RWPE2 (cell line): Measurements from ENCODE around the gene NOS2.
"Not testable (repeated sequence)": the region's sequence is repeated elsewhere in the genome, so short reads cannot be mapped to it uniquely, and the experiment has no call there.

ENCODE experiments used
- ATAC-seq: fragments of 200-7000 bp; cut with Tn5 transposase; 3 replicates; pipeline ENCODE4 v1.9.1; 2021; ENCODE audit warnings: low read depth
- DNase-seq: peaks from one replicate; pipeline ENCODE4 v3.0.0-alpha.2; 2020; ENCODE audit warnings: low spot score
- H3K27ac ChIP-seq: fragments of 450-650 bp; 2 replicates; pipeline ENCODE4 v1.5.1; 2017; ENCODE audit warnings: mild to moderate bottlenecking; ENCODE audit not compliant: poor library complexity, severe bottlenecking
- H3K27me3 ChIP-seq: fragments of 250-450 bp; sonication (Bioruptor Pico); 2 replicates; pipeline ENCODE4 v1.5.1; 2021; ENCODE audit warnings: mild to moderate bottlenecking, moderate library complexity; ENCODE audit not compliant: insufficient read depth, poor library complexity, severe bottlenecking
- H3K36me3 ChIP-seq: fragments of 250-450 bp; sonication (Bioruptor Pico); 2 replicates; pipeline ENCODE4 v1.5.1; 2020; ENCODE audit warnings: low read depth, mild to moderate bottlenecking, moderate library complexity
- H3K4me1 ChIP-seq: fragments of 250-450 bp; sonication (Bioruptor Pico); 2 replicates; pipeline ENCODE4 v1.5.1; 2021; ENCODE audit warnings: mild to moderate bottlenecking, moderate library complexity; ENCODE audit not compliant: insufficient read depth, poor library complexity, severe bottlenecking
- H3K4me3 ChIP-seq: fragments of 250-450 bp; sonication (Bioruptor Pico); 2 replicates; pipeline ENCODE4 v1.5.1; 2021; ENCODE audit warnings: mild to moderate bottlenecking, moderate library complexity; ENCODE audit not compliant: severe bottlenecking
- H3K9me3 ChIP-seq: fragments of 250-450 bp; sonication (Bioruptor Pico); 2 replicates; pipeline ENCODE4 v1.5.1; 2021; ENCODE audit warnings: mild to moderate bottlenecking, moderate library complexity; ENCODE audit not compliant: severe bottlenecking
- CTCF ChIP-seq: fragments of 450-650 bp; IDR thresholded peaks from one replicate; pipeline ENCODE4 v1.5.1; 2017; ENCODE audit warnings: mild to moderate bottlenecking, moderate library complexity; ENCODE audit not compliant: poor library complexity, severe bottlenecking

The NOS2 gene

DNA sequence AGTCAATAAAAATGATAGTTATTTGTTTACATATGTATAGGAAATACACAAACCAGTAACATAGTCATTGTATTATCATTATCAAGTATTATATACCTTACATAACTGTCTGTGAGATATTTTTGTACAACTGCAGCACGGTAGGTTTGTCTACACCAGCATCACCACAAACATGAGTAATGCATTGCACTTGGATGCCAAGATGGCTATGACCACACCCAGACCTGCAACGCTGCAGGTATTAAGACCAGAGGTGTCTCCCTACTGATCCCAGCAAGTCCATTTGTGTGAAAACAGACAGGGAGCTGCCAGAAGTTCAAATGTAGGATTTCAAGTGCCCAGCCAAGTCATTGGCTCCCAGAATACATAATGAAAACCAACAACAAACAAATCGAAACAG lies 34.2 kb upstream of the NOS2 start:
- no peaks in the 10 kb centered on the region for H3K27me3 ChIP-seq
- H3K4me1 ChIP-seq, result no peaks in the 10 kb centered on the region
- ATAC-seq (peak; percentile 45; the same call in 1 of the 3 replicates), DNase-seq (no peak)
- H3K4me3 ChIP-seq, result no peak overlapping the region
- H3K9me3 ChIP-seq, result no peaks in the 10 kb centered on the region
- no peak for TF ChIP-seq CTCF
- no peak overlapping the region for H3K27ac ChIP-seq
- no peaks in the 10 kb centered on the region for H3K36me3 ChIP-seq

GRCh38 chr17:27832831-27833230 lies 32.5 kb upstream of the NOS2 start:
- no peaks in the 10 kb centered on the region for H3K27me3 ChIP-seq
- H3K27ac ChIP-seq, result no peak overlapping the region
- TF ChIP-seq CTCF, result no peak

GRCh38 chr17:27829888-27830287 lies 29.6 kb upstream of the NOS2 start:
- not testable (repeated sequence) for H3K4me1 ChIP-seq, H3K4me3 ChIP-seq, H3K27me3 ChIP-seq, H3K36me3 ChIP-seq, DNase-seq, H3K9me3 ChIP-seq, H3K27ac ChIP-seq
- peak; percentile 60; the same call in 2 of the 3 replicates for ATAC-seq

More at GRCh38 chr17:27832831-27833230, 32.5 kb upstream of the NOS2 start:
- no peak overlapping the region for H3K4me3 ChIP-seq
- peaks cover 3% of the 10 kb centered on the region for H3K4me1 ChIP-seq
- no peaks in the 10 kb centered on the region for H3K9me3 ChIP-seq
- ATAC-seq, result no peak
- H3K36me3 ChIP-seq, result no peaks in the 10 kb centered on the region
- no peak for DNase-seq

DNA sequence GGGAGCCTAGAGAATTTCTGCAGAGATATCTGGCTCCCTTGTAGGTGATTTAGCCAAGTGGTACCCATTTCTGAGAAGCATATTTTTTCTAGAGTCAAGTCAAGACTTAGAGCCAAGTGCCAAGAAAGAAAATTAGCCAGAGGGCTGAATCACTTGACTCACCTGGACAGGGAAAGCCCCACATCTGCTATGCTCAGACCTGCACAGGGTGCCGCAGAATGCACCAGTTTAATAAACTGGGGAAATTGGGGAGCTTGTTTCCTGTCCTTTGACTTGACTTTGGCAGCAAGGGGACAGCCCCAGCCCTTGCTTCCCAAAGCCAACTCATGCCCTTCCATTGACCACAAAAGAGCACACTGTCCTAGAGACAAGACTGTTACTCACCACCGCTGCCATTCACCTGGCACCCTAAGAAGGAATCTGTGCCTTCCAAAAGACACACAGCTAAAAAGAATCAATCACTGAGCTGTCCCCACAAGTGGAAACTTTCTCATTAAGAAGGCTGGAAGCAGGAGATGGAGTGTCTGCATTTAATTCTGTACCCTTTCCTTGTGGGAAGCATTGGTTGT lies 28.9 kb upstream of the NOS2 start:
- H3K27me3 ChIP-seq, H3K36me3 ChIP-seq, H3K4me1 ChIP-seq, DNase-seq, H3K9me3 ChIP-seq, H3K27ac ChIP-seq, H3K4me3 ChIP-seq: not testable (repeated sequence)
- ATAC-seq, result peak; percentile 93

- H3K27ac ChIP-seq, result no peak overlapping the region
- no peak for DNase-seq
- H3K4me3 ChIP-seq, result no peak overlapping the region
These were observed 25.1 kb upstream of the NOS2 start for GRCh38 chr17:27825459-27825858.

More at GRCh38 chr17:27825459-27825858, 25.1 kb upstream of the NOS2 start:
- H3K27me3 ChIP-seq, result no peaks in the 10 kb centered on the region
- no peaks in the 10 kb centered on the region for H3K9me3 ChIP-seq
- peaks cover 3% of the 10 kb centered on the region for H3K4me1 ChIP-seq
- TF ChIP-seq CTCF, result no peak
- no peaks in the 10 kb centered on the region for H3K36me3 ChIP-seq
- ATAC-seq, result no peak
